Stimulated activated CD4-positive, alpha-beta T cell treated with anti-CD3 and anti-CD28 coated beads, Interleukin-12 subunit alpha, Interleukin-12 subunit beta, amount 100 ng/mL, for 24 hours (primary cell): Measurements from ENCODE around the gene PDE4B.

Experiments
- DNase-seq, 2 experiments: peaks; one replicate each; pipeline ENCODE4 v3.0.0-alpha.2; 2020; ENCODE audit warnings: low read depth in 2 of 2

The PDE4B gene

DNA sequence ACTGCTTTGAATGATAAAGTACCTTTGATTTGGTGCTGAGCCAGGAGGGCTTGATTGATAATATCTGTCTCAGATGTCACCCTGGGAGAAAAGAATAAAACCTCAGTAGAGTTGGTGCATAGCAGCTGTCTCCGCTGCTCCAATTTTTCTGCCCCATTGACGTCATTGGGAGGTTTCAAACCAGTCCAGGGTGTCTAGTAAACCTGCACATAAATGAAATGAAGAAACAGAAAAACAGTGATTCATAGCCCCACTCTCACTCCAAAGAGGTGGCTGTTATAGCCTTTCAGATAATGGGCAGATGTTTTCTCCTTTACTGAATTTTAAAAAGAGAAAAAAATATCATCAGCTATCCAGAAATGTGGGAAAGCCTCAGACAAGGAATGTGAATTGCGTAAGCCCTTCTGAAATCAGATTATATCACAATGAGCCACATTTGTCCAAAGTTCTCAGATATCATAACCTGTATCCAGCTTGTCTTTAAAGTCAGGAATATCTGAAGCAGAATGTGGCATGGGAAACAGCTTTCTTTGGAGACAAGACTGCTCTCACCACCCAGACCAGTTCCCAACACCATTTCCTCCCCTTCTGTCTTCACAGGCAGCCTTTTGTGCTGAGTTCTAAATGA lies 390.0 kb downstream of the PDE4B start:
- DNase-seq: peak; percentile 1 to 24

DNA sequence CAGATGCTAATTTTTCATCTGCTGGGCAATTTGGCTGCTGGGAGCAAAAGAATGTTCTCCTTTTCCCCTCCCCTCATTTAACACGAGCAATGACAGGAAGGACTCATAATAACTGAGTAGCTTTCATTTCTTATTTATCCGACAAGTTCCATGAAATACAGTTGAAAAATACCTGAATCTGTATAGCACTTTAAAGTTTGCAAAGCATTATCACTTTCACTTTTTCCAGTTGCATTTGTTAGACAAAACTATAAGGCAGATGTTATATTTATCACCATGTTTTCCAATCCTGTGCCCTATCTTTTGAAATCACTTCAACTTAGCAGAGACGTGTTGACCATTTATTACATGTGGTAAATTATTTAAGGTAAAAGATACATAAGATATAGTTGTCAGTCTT lies 390.7 kb downstream of the PDE4B start:
- DNase-seq: no peak

DNA sequence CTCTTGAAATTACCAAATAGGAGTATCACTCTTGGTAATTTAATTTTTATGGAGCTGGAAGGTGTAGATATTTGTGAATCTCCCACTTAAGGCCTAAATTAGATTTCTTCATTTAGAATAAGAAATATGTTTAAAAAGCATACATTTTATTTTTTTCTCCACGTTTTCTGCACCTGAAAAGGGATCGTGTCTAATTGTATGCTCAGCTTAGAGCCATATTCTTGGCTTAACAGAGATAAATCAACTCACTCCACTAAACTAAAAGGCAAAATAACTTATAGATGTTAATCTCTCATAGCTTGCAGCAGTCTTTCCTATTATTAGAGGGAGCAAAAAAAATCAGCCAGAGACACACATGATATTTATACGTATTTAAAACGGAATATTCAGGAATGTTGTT lies 404.4 kb downstream of the PDE4B start:
- no peak for DNase-seq

DNA sequence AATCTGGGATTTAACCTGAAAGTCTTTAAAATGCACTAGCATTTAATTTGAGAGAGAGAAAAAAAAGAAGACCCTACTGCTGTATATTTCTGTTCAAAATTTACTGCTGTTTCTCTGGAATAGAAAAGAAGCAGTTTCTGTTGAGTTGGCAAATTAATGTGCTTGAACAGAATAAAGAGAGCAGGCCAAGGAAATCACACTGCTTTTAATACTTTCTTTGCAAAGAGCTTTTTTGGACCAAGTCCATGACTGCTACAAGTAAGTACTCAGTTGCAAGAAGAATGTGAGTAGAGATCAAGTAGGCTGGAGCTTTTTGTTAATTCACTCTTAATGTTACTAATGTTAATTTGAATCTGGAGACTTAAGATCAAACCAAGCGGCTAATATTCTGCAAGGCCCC lies 405.1 kb downstream of the PDE4B start:
- no peak for DNase-seq

DNA sequence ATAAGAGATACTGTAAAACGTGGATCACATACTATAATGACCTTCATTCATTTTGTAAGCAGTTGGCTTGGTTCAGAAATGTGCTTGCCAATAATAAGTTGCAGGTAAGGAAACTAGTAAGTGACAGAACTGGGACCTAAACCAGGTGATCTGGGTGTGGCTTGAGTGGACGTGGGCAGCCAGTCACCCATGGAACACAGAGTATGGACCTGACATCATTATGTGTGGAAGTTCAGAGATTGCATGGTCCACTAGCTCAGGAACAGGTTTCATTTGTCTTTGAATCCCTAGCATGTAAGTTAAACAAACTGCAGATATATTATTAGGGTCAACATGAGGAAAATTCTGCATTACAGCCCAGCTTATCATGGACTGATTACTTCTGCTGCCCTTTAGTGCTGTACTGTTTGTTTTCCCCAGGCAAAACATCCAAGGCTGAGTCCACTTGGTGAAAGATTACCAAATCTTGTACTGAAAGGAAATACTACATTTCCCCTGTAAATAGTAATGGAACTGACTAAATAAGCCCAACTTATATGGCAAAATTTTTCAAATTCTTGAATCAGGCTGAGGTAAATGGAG lies 414.0 kb downstream of the PDE4B start:
- DNase-seq: no peak

DNA sequence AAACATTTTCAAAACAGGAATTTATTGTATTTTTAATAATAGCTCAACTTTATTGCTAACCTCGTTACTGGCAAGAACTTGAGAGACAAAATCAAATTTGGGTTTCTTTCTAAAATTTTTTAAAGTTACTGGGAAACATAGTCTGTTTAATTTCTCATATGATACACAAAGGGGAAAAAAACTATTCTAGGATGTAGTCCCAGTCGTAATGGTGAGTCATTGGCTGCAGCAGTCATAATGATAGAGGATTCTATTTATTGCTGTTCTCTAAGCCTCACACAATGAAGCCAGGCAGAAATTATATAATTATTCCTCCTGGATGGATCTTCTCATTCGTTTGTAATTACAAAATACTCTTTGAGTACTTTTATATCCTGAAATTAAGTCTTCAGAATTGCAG lies 414.8 kb downstream of the PDE4B start:
- DNase-seq: no peak

DNA sequence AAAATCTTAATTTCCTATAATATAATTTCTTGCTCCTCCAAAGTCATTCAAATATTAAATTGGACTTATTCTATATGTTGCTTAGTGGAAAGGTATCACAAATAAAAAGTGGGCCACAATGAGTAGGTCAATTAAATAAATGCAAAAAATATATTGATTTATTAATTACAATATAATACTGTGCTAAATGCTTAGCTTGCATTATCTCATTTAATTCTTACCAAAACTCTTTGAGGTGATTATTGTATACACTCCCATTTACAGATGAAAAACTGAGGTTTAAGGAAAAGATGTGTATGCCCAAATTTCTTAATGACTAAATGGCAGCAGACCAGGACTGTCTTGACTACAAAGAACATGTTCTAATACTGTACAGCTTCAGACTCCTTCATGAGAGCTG lies 415.9 kb downstream of the PDE4B start:
- DNase-seq: no peak

DNA sequence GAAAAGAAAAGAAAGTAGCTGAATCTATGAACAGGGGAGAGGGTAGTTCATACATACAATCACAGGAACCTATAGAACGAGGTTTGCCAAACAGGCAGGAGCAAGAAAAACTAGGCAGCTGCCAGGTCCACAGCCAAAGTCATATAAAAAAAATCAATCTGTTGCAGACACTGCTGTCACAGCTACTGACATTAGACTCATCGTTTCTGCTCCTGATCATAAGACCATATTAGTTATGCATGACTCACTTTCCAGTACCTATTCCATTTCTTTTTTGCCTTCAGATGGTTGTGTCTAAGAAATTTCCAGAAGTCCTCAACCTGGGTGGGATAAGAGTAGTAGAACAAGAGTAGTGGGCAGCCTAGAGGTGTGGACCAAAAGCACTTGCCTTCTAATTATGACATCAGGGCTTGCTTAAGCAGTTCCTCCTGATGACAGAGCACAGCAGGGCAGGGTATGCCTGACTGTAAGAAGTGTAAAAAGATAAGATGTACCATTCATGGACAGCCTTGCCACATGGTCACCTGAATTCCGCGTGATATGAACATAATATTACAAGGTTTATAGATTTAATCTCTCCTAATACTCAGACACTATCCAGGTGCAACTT lies 418.0 kb downstream of the PDE4B start:
- no peak for DNase-seq

DNA sequence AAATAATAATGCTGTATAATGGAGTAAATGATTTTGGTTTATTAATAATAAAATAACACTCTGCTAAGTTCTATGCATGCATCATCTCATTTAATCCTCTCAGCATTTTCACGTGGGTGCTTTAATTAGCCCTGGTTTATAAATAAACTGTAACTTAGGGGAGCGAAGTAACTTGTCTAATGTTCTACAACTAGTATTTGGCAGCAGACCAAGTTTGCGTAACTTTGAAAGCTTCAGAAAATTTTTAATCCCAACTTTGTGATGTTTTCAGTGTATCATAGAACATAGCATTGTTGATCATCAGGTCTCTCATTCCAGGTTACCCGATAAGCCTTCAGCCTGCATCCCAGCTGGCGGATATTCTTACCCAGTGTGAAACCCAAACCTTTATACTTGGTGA lies 418.8 kb downstream of the PDE4B start:
- no peak for DNase-seq

DNA sequence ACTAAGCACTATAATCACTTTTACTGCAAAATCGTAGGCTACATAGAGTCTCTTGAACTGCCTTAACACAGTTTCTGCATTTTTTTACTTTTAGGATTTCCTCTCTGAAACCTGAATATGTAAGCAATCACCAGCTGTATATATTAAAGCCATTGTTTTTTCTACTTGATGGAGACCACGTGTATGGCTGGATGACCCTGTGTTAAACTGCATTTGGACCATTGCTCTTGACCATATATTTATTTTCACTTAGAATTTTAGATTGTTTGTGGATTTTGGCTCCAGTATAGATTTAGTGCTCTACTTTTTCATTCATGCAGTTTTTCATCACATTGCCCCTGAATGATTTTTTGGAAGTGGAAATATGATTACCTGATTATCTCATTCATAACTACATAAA lies 420.8 kb downstream of the PDE4B start:
- no peak for DNase-seq

DNA sequence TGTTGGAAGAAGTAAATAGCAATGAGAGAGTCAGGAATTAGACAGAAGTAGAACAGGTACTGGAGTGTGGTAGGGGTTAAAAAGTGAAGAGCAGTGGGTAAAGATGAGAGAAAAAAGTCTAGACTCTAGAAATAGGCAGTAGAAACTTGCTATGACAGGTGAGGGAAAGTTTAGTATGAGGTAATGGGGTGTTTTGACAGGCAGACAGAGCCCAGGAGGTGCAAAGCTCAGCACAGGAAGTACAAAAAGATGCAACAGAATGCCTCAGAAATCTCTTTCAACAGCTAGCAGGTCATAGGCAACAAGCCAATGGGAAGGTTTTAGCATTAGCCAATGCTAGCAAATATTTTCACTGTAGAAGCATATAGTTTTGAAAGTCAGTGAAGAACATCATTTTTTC lies 422.2 kb downstream of the PDE4B start:
- no peak for DNase-seq

DNA sequence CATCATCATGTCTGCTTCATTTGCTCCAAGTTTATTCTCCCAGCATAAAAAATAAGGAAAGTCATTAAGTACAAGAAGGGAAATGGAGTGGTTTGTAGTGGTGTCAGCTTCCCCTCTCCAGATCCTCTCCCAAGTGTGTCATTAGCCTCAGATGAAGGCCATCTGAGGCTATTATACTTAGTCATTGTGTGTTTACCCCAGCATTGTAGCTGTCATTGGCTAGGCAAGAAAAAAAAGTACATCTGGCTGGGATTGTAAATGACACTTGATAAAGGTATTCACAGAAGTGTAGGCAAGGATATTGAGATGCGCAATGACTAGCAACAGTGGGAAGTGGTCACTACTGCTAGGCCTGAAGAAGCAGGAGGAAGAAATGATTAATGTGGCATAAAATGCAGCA lies 424.3 kb downstream of the PDE4B start:
- DNase-seq: no peak

DNA sequence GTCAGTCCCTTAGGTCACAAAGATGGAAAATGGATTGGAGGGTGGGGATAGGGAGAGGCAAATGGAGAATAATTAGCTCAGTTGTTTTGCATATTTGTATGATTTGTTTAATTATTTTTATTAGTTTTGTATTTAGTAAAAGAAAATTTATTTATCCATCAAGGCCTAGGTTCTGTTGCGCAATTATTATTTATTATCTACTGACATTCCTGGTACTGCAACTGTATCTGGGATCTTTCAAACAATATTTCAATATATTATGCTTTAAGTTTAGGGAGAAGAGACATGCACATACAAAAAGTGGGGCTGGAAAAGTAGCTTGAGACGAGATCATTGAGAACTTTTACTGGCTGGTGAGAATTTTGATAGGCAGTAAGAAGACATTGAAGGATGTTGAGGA lies 424.9 kb downstream of the PDE4B start:
- DNase-seq: no peak

DNA sequence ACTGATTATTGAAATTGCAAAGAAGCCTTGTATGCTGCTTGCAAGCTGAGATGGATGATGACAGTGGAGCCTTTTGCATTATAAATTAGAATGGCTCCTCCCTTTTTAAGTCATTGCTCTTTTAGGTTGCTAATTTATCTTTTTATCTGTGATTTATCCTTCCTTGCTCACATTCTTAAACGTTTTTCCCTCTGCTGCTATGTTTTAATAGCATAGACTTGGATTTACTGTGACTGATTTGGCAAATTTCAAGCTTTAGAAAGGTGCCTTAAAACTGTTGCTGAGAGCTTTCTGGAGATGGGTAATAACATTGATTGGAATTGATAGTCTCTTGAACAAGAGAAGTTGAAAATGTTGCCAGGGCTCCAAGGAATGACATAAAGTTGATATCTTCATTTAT lies 427.8 kb downstream of the PDE4B start:
- DNase-seq: no peak

DNA sequence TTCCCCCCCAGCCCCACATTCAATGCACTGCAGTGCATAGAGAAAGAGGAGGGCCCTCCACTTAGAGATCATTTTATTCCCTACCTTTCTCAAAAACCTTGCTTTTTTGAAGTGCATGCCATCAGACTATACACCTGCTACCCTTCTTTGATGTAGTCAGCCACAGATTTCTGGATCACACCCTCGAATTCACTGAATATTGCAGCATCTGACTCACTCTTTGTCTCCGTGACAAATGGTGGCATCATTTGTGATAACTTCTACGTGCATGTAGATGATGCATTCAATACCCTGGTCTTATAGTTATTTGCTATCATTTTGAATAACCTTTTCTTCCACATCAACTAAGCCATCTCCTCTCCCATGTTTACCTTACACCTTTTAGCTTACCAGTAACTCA lies 431.0 kb downstream of the PDE4B start:
- no peak for DNase-seq

DNA sequence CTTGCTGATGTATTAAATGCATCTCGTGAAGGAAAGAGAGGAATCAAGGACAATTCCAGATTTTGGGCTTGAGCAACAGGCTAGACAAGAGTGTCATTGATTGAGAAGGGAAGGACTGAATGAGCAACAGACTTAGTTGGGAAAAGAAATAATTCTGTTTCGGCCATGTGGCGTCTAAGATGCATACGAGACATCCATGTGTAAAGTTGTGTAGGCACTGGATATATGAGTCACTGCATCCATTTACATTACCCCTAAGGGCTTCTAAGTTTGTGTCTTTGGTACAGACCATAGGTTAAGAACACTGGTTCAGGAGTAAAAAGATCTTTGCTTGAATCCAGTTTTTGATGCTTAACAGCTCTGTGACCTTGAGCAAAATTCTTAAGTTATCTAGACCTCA lies 434.3 kb downstream of the PDE4B start:
- no peak for DNase-seq

DNA sequence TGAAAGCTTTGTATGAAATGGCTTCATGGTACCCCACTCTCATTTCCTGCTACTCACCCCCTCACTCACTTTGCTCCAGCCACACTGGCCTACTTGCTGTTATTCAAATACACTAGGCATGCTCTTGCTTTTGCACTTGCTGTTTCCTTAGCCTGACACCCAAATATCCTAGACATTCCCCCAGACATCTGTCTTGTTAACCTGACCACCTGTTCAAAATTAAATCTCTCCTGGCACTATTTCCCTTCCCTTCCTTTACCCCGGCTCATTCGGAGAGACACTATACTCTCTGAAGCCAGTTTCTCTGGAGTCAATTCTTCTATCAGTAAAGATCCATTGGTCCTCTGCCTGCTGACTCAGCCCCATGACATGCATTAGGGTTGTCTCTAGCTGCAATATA lies 435.3 kb downstream of the PDE4B start:
- no peak for DNase-seq

DNA sequence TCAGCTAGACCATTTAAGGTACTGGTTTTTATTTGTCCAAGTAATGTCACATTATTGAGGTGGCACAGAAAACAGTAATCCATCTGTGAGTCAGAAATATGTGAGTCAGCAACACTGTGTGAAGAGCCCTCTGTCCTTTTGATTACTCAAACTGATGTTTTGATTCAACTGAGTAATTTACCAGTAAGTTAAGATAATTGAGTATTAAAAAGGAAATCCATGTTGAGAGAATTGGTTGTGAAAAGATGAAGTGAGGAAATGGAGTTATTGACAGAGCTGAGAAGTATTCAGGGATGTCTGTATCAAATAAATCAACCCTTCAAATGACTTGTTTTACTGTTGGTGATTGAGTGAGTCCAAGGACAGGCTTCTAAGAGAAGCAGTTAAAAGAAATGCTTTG lies 438.5 kb downstream of the PDE4B start:
- no peak for DNase-seq

DNA sequence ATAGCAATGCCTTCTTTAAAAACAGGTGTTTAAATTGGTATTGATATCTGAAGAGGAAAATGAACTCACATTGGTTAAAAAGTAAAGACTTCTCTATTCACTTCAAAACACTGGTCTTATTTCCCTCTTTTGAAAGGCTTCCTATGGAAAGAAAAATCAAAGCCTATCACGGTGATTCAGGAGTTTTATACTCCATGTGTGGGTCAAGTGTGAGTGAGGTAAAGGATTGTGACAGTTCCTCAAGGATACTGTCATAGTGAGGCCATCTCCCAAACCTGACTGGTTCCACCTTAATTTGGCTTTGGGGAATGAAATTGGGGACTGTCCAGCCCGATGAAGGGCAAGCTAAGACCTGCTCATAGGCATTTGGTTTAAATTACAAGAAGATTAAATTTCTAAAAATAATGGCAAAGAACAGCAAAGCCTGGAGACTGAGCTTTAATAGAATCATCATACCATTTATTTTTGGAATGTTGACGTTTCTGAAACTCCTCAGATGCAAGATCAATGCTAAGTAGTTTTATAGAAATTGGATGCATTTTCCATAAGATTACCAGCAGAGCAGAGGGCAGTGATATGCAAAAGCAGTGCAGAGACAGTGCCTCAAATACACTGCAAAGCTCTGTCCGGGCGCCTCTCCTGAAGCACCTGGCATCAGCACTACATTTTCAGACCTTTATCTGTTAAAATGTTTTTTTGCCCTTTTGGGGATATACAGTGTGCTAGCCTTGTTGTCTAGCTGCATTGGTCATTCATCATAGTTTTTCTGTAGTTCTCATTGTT lies 439.2 kb downstream of the PDE4B start:
- DNase-seq: no peak

DNA sequence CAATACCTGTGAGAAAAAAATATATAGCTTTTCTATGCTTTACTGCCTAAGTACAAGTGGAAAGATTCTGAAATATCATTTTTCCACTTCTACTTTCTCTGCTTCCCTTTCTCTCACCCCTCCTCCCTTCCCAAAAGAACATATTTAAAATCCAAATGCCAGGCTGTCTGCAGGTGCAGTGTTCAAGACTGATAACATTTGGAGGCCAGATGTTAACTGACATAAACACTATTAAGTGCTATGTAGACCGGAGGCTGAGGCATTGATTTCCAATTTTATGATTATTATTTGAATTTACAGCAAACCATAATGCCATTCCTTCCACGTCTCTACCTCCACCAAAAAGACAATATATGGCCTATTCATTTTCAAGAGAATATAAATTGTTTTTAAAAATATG lies 444.3 kb downstream of the PDE4B start:
- DNase-seq: no peak

DNA sequence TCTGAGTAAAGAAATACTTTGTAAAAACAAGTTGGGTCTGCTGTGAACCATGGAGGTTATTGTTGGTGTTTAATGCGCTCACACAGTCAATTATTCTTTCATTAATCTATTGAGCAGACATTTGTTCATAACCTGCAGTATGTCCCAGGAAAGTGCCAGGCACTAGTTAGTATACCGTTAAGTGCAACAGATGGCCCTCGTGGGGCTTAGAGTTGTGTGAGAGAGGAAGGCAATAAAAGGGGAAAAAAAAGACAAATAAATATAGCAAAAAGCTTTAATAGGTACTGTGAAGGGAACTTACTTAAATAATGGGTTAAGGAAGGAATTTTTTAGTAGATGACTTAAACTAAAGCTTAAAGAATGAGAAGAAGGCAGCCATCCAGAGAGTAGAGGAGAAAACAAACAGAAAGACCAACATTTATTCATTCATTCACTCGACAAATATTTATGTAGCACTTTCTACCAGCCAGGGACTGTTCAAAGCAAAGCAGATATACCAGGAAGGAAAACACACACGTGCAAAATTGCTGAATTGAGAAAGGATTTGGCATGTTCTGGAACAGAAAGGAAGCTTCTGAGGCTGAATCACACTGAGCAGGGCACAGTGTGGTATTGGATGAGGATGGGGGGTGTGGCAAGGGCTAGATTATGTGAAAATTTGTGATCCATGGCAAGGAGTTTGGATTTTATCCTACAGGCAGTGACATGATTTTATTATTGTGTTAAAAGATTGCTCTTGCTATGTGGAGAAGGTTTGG lies 445.2 kb downstream of the PDE4B start:
- DNase-seq: no peak

DNA sequence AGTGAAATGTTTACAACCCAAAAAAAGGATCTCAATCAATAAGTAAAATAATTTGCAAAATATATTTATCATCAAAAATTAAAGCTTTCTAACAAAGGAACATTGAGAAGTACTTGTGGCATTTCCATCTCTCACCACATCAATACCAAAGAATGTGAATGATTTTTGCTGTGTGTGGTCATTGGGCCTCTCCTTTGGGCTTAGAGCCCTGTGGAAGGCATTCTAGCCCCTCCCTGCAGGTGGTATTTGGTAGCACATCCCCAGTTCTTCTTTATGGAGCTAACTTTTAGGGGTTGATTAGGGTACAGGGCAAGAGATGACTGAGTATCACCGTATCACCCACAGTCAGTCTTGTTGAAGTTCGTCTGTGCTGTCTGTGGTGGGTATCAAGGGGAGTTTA lies 447.1 kb downstream of the PDE4B start:
- DNase-seq: no peak
